HG03439 (cell line): ENCODE data around the gene ZNF611.
"Not testable (repeated sequence)": the region's sequence is repeated elsewhere in the genome, so short reads cannot be mapped to it uniquely, and the experiment has no call there.

Experiments
- ATAC-seq: cut with Tn5 transposase; IDR thresholded peaks from one replicate; pipeline ENCODE4 v1.9.1; 2021; ENCODE audit warnings: mild to moderate bottlenecking, moderate library complexity; ENCODE audit not compliant: unreplicated experiment

Gene ZNF611

GRCh38 chr19:52720541-52720940, 14.3 kb downstream of the ZNF611 start:
- ATAC-seq = not testable (repeated sequence)

GRCh38 chr19:52716522-52716921, 18.3 kb downstream of the ZNF611 start:
- ATAC-seq = no peak

GRCh38 chr19:52715902-52716301, 18.9 kb downstream of the ZNF611 start:
- ATAC-seq = not testable (repeated sequence)

GRCh38 chr19:52715330-52715729, 19.5 kb downstream of the ZNF611 start:
- ATAC-seq = not testable (repeated sequence)

- not testable (repeated sequence) for ATAC-seq
These were observed 21.8 kb downstream of the ZNF611 start for GRCh38 chr19:52713051-52713450.

GRCh38 chr19:52711661-52712060, 23.2 kb downstream of the ZNF611 start:
- ATAC-seq = not testable (repeated sequence)

GRCh38 chr19:52710538-52710937, 24.3 kb downstream of the ZNF611 start:
- no peak for ATAC-seq

- ATAC-seq = not testable (repeated sequence)
These were observed 29.2 kb downstream of the ZNF611 start for GRCh38 chr19:52705615-52706014.

- ATAC-seq = no peak
These were observed 30.9 kb downstream of the ZNF611 start for GRCh38 chr19:52703917-52704316.

- no peak for ATAC-seq
These were observed 34.2 kb downstream of the ZNF611 start for GRCh38 chr19:52700673-52701072.

GRCh38 chr19:52699555-52699954, 35.3 kb downstream of the ZNF611 start:
- ATAC-seq = not testable (repeated sequence)

- no peak for ATAC-seq
These were observed 38.8 kb downstream of the ZNF611 start for GRCh38 chr19:52695996-52696395.

- no peak for ATAC-seq
These were observed 39.9 kb downstream of the ZNF611 start for GRCh38 chr19:52694921-52695320.

GRCh38 chr19:52694281-52694680, 40.6 kb downstream of the ZNF611 start:
- ATAC-seq = not testable (repeated sequence)

- no peak for ATAC-seq
These were observed 42.3 kb downstream of the ZNF611 start for GRCh38 chr19:52692431-52693008.

- no peak for ATAC-seq
These were observed 43.1 kb downstream of the ZNF611 start for GRCh38 chr19:52691737-52692136.

GRCh38 chr19:52691215-52691610, 43.6 kb downstream of the ZNF611 start:
- ATAC-seq = no peak

GRCh38 chr19:52690369-52691214, 44.3 kb downstream of the ZNF611 start:
- peak; percentile 82 for ATAC-seq

- ATAC-seq = peak; percentile 38
These were observed 44.9 kb downstream of the ZNF611 start for GRCh38 chr19:52689843-52690368.

- not testable (repeated sequence) for ATAC-seq
These were observed 45.7 kb downstream of the ZNF611 start for GRCh38 chr19:52688925-52689796.

GRCh38 chr19:52688335-52688734, 46.5 kb downstream of the ZNF611 start:
- ATAC-seq = no peak
